ENCODE measurements around the gene ARSB. TPM values are rescaled to one million over a fixed set of nuclear protein-coding genes. Genes with fewer than 3 reads are reported as not detected.
"Not testable (repeated sequence)": the region's sequence is repeated elsewhere in the genome, so short reads cannot be mapped to it uniquely, and the experiment has no call there.

Gene ARSB
- total RNA-seq, 1 donor from 2014 or later = 7.2 TPM

DNA sequence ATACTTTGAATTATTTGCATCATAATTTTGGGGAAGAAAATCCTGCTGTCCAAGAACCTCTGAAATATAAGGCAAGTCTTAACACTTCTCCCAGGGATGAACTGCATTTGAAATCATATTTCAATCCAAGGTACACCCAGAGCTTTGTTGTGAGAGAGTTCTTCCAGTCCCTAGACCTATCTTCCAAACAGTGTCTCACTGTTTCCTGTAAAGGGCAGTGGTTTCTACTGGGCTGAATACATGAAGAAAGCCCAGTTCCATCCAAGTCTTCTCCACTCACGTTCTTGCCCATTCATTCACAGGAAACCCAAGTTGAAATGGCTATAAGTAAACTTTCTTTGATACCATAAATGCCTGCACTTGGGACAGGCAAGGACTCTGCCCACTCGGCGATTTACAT lies 228.3 kb downstream of the ARSB start:
- no peak for DNase-seq (ENCODE audit: low read depth in 2 of 2)

GRCh38 chr5:78755822-78756429 lies 229.2 kb downstream of the ARSB start:
- no peak for DNase-seq (ENCODE audit: low read depth in 2 of 2)

DNA sequence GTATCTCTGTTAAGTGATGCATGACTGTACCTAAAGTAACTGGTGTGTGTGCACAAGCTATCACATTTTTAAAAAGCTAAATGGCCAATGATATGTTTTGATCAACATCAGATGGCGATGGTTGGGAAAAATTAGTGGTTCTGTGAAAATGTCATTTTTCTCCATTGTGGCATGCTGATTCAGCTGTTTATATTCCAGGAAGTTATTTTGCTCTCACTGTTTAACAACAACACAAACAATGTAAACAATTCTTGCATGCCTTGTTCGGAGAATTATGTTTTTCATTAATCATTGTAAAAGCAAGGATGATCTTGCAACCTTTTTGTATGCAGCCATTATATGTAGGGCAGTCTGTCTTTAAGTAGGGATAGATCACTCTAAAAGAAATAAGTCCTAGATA lies 230.5 kb downstream of the ARSB start:
- DNase-seq (ENCODE audit: low read depth in 2 of 2) = no peak

- DNase-seq (ENCODE audit: low read depth in 2 of 2) = no peak
These were observed 232.0 kb downstream of the ARSB start for GRCh38 chr5:78753093-78753531.

DNA sequence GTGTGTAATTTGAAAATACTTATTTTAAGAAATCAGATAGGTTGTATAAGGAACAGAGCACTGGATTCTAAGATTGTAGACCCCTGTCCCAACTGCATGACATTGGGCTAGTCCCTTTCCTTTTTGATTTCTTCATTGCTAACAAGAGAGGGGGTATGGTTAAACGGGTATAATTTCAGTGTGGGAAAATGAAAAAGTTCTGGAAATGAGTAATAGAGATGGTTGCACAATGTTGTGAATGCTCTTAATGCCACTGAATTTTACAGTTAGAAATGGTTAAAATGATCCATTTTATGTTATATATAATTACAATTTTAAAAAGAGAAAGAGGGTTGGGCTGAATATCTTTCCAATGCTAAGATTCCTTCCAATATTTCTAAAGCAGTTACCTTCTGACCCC lies 233.2 kb downstream of the ARSB start:
- no peak for DNase-seq (ENCODE audit: low read depth in 2 of 2)

GRCh38 chr5:78750281-78750680 lies 234.8 kb downstream of the ARSB start:
- DNase-seq (ENCODE audit: low read depth in 2 of 2) = no peak

DNA sequence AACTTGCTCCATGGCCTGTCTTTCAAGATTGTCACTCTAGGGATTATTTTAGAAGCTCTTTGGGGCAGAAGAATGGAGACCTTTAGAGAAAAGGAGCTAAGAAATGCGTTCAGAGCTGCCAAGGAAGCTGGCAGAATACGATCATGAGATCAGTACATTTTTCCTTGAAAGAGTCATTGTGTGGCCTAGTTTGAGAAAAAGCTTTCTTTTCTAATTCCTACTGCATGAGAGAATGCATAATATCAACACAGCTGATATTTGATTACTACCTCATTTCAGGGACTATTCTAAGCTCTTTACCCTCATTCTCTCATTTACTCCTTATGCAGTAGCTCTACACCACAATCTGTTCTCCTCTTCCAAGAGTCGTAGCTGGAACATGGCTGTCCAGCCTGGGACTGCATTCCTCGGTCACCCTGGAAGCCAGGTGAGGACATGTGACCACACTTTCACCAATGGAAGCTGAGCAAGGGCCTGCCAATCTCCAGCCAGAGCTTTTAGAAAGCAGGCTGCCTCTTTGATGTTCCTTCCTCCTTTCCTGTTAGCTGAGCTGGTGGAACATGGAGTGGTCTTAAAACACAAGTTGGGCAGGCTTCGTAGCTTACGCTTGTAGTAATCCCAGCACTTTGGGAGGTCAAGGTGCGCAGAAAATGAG lies 237.3 kb downstream of the ARSB start:
- no peak for DNase-seq (ENCODE audit: low read depth in 2 of 2)

DNA sequence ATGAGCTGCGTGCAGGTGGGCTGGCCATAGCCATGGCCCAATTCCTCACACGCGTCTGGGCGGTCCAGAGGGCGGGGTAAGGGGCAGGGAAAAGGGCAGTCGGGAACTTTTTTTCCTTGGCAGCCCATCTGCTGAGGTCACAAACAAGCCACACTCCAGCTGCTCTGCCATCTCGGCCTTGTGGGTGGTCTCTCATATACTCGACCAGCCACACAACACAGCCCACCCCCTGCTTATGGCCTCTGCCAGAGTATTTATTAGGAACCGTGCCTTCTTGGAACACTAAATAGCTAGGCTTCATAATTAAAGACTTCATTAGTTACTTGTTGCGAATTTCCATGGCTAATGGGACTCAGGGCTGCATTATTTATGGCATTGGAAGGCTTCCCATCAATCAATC lies 238.1 kb downstream of the ARSB start:
- DNase-seq (ENCODE audit: low read depth in 2 of 2) = no peak

GRCh38 chr5:78746021-78746770 lies 238.9 kb downstream of the ARSB start:
- no peak for DNase-seq (ENCODE audit: low read depth in 2 of 2)

DNA sequence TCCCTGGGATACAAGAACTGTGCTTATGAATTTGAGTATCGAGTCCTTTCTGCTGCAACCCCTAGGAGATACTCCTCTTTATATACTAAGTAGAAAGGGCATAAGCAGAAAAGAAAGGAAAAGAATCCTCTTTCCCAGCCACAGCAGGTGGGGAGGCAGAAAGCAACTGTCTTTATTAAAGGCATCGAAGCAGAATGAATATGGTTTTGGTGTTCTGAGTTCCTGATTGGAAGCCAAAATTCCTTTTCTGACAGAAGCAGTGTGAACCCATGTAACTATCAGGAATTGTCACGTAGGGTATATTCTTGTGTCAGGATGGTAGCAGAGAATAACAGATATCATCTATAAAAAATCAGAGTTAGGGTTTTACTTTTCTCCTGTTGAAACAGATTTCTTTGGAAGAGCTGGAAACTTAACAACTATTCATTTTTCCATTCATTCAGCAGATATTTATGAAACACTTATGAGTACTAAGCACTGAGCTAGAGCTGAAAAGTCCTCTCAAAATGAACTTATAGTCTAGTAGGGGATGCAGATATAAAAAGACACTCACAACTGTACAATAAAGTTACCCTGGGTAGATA lies 240.1 kb downstream of the ARSB start:
- no peak for DNase-seq (ENCODE audit: low read depth in 2 of 2)

DNA sequence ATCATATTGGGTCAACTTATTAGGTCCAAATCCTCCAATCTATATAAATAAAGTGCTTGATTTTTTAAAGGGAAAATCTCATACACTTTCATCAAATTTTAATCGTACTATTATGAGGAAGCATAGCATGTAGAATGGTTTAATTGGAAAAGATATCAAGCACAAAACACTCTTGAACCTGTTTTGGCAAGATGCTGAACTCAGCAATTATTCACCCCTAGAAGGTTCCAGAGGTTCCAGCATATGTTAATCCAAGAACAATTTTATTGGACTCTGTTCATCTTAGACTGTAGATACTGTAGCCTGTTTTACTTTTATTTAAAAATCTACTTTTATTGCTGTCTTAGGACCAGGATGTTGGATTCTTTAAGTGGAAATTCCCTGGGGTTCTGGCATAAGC lies 244.1 kb downstream of the ARSB start:
- DNase-seq (ENCODE audit: low read depth in 2 of 2) = no peak

DNA sequence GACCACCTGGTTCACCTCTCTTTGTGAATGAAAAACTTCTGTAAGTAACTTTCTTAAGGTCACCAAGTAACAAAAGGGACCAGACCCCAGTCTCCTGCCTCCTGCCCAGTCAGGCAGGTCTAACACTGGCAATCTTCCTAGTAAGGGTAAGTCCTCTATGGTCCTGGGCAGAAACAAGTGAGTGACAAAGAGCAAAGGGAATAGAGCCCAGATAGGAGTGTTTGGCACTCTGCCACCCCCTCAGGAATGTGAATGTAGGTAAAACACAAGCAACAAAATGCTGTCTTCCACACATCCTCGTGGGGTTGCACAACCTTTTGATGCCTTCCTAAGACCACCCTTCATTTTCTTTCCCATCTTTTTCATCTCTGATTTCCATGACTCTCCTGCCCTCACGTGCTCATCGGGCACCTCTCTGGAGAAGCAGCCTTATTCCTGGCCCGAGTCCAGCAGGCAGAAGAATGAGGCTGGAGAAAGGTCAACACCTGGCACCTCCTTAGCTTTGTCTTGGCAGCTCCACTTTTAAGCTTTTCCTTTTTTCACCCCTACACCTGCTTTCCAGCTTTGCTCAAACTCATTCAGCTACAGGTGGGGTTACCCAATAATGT lies 246.3 kb downstream of the ARSB start:
- DNase-seq (ENCODE audit: low read depth in 2 of 2) = no peak

DNA sequence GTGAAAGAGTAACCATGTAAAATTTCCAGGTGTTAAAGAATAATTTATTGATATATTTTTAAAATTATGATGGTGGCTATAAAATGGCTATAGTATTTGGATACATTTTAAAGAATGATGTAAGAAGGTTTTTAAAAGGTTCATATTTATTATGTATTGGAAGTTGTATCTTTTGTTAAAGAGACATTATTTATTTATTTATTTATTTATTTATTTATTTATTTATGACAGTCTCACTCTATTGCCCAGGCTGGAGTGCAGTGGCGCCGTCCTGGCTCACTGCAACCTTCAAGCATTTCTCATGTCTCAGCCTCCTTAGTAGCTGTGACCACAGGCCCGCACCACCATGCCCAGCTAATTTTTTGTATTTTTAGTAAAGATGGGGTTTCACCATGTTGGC lies 247.0 kb downstream of the ARSB start:
- DNase-seq (ENCODE audit: low read depth in 2 of 2) = no peak

DNA sequence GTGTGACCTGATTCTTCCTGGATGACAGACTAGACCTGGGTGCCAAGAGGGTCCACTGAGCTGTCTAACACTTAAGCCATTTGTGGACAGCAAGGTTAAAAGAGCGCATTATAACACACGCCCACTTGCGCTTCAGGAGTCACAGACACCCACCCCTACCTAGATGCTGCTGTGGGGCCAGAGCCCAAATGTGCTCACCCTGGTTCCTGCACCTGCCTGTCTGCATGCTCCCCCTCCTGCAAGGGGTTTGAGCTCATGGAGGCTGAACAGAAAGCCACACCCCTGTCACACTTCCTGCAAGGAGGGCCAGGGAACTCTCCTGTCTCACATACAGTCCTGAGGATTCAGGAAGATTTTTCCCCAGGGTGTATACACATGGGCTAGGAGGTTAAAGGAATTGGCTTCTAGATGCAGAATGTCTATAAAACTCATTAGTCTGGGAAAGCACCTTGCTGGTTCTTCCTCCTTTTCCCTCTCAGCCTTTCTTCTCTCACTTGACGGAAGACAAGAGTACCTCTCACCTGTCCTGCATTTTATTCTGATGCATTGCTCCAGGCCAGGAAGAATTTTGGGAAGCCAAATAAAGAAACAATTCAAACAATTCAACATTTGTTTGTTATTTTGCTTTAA lies 249.2 kb downstream of the ARSB start:
- DNase-seq (ENCODE audit: low read depth in 2 of 2) = no peak

DNA sequence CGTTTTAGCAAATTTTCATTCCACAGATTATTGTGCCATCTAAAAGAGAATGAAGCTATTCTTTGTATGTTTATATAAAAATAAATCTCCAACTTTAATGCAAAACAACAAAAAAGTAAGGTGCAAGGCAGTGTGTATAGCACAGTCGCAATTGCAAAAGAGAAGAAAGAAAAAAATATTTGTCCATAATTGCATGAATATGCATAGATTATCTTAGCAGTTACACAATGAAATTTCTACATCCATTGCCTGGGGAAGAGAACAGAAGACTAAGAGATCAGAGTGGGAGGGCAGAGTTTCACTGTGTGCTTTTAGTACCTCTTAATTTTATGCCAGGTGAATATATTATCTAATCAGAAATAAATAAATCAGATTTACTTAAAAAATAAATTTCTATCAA lies 250.2 kb downstream of the ARSB start:
- no peak for DNase-seq (ENCODE audit: low read depth in 2 of 2)

DNA sequence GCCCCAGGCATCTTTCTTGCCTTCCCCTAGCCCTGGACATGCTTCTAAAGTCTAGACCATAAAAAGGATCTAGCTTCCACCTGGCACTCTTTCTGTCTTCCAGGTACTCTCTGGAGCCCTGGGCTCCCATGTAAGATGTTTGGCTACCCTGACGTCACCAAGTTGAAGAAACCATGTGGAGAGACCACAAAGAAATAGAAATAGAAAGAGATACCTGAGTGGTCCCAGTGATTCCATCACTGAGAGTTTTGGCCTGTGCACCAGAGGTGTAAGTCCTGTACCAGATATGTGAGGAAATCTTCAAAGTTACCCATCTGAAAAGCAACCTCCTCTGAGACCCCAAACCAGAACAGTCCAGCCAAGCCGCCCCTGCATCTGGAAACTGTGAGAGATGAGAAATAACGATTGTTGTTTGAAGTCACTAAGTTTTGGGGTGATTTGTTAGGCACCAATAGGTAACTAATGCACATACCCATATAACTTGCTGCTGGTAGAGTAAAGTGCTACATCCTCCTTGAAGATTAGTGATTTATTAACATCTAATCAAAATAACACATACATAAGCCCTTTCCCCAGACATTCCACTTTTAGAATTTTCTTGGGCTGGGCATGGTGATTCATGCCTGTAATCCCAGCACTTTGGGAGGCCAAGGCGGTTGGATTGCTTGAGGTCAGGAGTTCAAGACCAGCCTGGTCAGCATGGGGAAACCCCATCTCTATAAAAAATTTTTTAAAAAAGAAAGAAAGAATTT lies 250.8 kb downstream of the ARSB start:
- DNase-seq (ENCODE audit: low read depth in 2 of 2) = no peak

DNA sequence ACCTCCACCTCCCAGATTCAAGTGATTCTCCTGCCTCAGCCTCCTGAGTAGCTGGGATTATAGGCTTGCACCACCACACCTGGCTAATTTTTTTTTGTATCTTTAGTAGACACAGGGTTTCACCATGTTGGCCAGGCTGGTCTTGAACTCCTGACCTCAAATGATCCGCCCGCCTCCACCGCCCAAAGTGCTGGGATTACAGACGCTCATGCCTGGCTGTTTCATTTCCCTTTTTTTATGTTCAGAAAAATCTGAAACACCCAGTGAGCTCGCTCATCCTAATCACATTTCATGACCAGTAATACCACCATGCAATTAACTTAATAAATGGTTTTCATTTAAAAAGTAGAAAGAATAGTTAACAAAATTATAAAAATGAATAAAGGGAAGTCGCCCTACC lies 252.4 kb downstream of the ARSB start:
- DNase-seq (ENCODE audit: low read depth in 2 of 2) = not testable (repeated sequence)

- no peak for DNase-seq (ENCODE audit: low read depth in 2 of 2)
These were observed 253.2 kb downstream of the ARSB start for GRCh38 chr5:78731884-78732283.

GRCh38 chr5:78730300-78731094 lies 254.6 kb downstream of the ARSB start:
- no peak for DNase-seq (ENCODE audit: low read depth in 2 of 2)
